MM.1S (cell line): ENCODE results near the gene OR2F1.

Experiments used
- EZH2 ChIP-seq: fragments of 300-600 bp; sonication (generic); optimal IDR thresholded peaks from 2 replicates; pipeline ENCODE3; 2017; ENCODE audit warnings: low read depth, mild to moderate bottlenecking, antibody characterized with exemption, low read length, mixed read lengths
- EZH2phosphoT487 ChIP-seq: fragments of 300-600 bp; sonication (generic); IDR thresholded peaks from 2 replicates; pipeline ENCODE4 v1.6.1; 2018; ENCODE audit warnings: antibody characterized with exemption, low read length
- TF ChIP-seq, protein P1 (sequence below): fragments of 300-600 bp; sonication (generic); IDR thresholded peaks from 2 replicates; pipeline ENCODE4 v1.5.1; 2016; ENCODE audit warnings: antibody characterized with exemption, low read length, mixed read lengths

DNA sequence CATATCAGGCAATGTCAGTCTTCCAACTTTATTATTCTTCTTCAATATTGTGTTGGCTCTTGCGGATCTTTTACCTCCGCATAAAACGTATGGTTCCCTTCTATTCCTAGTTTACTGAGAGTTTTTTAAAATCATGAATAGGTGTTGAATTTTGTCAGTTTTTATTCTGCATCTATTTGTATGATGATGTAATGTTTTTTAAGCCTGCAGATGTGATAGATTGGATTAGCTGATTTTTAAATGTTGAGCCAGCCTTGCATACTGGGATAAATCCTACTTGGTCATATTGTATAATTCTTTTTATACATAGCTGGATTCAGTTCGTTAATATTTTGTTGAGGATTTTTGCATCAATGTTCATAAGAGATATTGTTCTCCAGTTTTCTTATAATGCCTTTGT is 9.2 kb upstream of the OR2F1 start:
- TF ChIP-seq, protein P1, sequence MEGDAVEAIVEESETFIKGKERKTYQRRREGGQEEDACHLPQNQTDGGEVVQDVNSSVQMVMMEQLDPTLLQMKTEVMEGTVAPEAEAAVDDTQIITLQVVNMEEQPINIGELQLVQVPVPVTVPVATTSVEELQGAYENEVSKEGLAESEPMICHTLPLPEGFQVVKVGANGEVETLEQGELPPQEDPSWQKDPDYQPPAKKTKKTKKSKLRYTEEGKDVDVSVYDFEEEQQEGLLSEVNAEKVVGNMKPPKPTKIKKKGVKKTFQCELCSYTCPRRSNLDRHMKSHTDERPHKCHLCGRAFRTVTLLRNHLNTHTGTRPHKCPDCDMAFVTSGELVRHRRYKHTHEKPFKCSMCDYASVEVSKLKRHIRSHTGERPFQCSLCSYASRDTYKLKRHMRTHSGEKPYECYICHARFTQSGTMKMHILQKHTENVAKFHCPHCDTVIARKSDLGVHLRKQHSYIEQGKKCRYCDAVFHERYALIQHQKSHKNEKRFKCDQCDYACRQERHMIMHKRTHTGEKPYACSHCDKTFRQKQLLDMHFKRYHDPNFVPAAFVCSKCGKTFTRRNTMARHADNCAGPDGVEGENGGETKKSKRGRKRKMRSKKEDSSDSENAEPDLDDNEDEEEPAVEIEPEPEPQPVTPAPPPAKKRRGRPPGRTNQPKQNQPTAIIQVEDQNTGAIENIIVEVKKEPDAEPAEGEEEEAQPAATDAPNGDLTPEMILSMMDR, result no peak
- TF ChIP-seq EZH2 (no peak), EZH2phosphoT487 (no peak)
